Lower leg skin (tissue), 4 donors: ENCODE results near the gene IRAK4. TPM values are rescaled to one million over a fixed set of nuclear protein-coding genes. Genes with fewer than 3 reads are reported as not detected.

ENCODE experiments used
- DNase-seq, 2 donors: peaks; one replicate each; pipeline ENCODE4 v3.0.0-alpha.2; 2019; ENCODE audit warnings: low spot score in 2 of 2
- H3K4me3 ChIP-seq: fragments of 200-600 bp; sonication (generic); 2 replicates; pipeline ENCODE4 v1.5.1; 2017; ENCODE audit warnings: mild to moderate bottlenecking, low read depth; ENCODE audit not compliant: poor library complexity, severe bottlenecking
- CTCF ChIP-seq, 3 donors: fragments of 450-650 bp; IDR thresholded peaks; one replicate each; pipeline ENCODE4 v1.5.1; 2016; ENCODE audit warnings: antibody characterized with exemption in 3 of 3, mild to moderate bottlenecking in 3 of 3, moderate library complexity in 2 of 3
- POLR2A ChIP-seq, 2 donors: fragments of 450-650 bp; IDR thresholded peaks; one replicate each; pipeline ENCODE4 v1.6.1; 2016 to 2017; ENCODE audit warnings: antibody characterized with exemption in 2 of 2, mild to moderate bottlenecking in 1 of 2, moderate library complexity in 1 of 2
- WGBS, 2 donors: methylation state at CpG; one replicate each; pipeline ENCODE4 v1.1.5; 2018; 5-methylcytosine and 5-hydroxymethylcytosine counted together
- intact Hi-C: fragments of 100-400 bp; cut with DNase I; formaldehyde crosslinking; loops from one replicate; pipeline ENCODE4 v1.15.0; 2023; ENCODE audit warnings: low total_unique reads
- total RNA-seq, 4 donors: library from RNA; depleted of rRNA; stranded (reverse); fragments of >200 nt; gene quantifications; one replicate each; pipeline ENCODE4 v1.1.0, GENCODE V29; 2016

Gene IRAK4
- total RNA-seq, 4 donors from 2014 or later = 20.3 to 44.7 (median 26.5) TPM

- intact Hi-C loops = no loop called here
- DNase-seq = no peak
- TF ChIP-seq CTCF (IDR thresholded peaks at IDR 0.05) = no peak
- TF ChIP-seq POLR2A (IDR thresholded peaks at IDR 0.05) = no peak
- H3K4me3 ChIP-seq = no peak overlapping the region
- 78 to 85% methylated on average over 4 of the region's 4 CpGs for WGBS, 2 donors
Measured at GRCh38 chr12:43797561-43798217, 38.9 kb downstream of the IRAK4 start.

- DNase-seq = no peak
- WGBS, 2 donors = 6% methylated on average over 20 of the region's 20 CpGs
- peak overlapping the region; percentile 75 for H3K4me3 ChIP-seq
- TF ChIP-seq CTCF (IDR thresholded peaks at IDR 0.05) (no peak), POLR2A (IDR thresholded peaks at IDR 0.05) (no peak)
- intact Hi-C loops = no loop called here
Measured at GRCh38 chr12:43805149-43805859, 46.6 kb downstream of the IRAK4 start.

GRCh38 chr12:43805860-43806736 lies 47.3 kb downstream of the IRAK4 start, which contains the start of gene TWF1:
TWF1 (minus strand) TSS chr12:43806317; CDS start chr12:43806245, 72 bp downstream.
- TF ChIP-seq POLR2A (IDR thresholded peaks at IDR 0.05) (no peak), CTCF (IDR thresholded peaks at IDR 0.05) (no peak)
- peak; percentile 82 to 96 for DNase-seq
- intact Hi-C loops = no loop called here
- 0 to 1% methylated on average over 44 to 52 of the region's 89 CpGs for WGBS, 2 donors
- peak within 1 kb of the TSS; percentile 75 for H3K4me3 ChIP-seq

GRCh38 chr12:43806737-43807072 lies 48.0 kb downstream of the IRAK4 start:
- no peak for DNase-seq
- intact Hi-C loops = no loop called here
- TF ChIP-seq CTCF (IDR thresholded peaks at IDR 0.05) (no peak), POLR2A (IDR thresholded peaks at IDR 0.05) (no peak)
- H3K4me3 ChIP-seq = peak overlapping the region; percentile 75
- 3 to 6% methylated on average over 3 of the region's 3 CpGs for WGBS, 2 donors

- 46 to 54% methylated on average over 3 of the region's 3 CpGs for WGBS, 2 donors
- no peak for DNase-seq
- TF ChIP-seq CTCF (IDR thresholded peaks at IDR 0.05) (no peak), POLR2A (IDR thresholded peaks at IDR 0.05) (no peak)
- intact Hi-C loops = no loop called here
- H3K4me3 ChIP-seq = no peak overlapping the region
Measured at GRCh38 chr12:43807386-43807785, 48.6 kb downstream of the IRAK4 start.
